Activated CD4-positive, alpha-beta T cell treated with anti-CD3 and anti-CD28 coated beads, Interleukin-2, amount 50 U/mL, for 1 hour (primary cell): Measurements from ENCODE around the gene BMPR1A.

Experiments used
- DNase-seq: peaks from one replicate; pipeline ENCODE4 v3.0.0-alpha.2; 2020

BMPR1A gene

GRCh38 chr10:86756511-86757112 lies at the start of gene BMPR1A:
Gene BMPR1A (plus strand): TSS chr10:86756619. CDS start chr10:86876019, 119,400 bp downstream.
- no peak for DNase-seq

GRCh38 chr10:86706977-86707376 lies 49.4 kb upstream of the BMPR1A start:
- no peak for DNase-seq

GRCh38 chr10:86707505-86707904 lies 48.9 kb upstream of the BMPR1A start:
- no peak for DNase-seq

DNA sequence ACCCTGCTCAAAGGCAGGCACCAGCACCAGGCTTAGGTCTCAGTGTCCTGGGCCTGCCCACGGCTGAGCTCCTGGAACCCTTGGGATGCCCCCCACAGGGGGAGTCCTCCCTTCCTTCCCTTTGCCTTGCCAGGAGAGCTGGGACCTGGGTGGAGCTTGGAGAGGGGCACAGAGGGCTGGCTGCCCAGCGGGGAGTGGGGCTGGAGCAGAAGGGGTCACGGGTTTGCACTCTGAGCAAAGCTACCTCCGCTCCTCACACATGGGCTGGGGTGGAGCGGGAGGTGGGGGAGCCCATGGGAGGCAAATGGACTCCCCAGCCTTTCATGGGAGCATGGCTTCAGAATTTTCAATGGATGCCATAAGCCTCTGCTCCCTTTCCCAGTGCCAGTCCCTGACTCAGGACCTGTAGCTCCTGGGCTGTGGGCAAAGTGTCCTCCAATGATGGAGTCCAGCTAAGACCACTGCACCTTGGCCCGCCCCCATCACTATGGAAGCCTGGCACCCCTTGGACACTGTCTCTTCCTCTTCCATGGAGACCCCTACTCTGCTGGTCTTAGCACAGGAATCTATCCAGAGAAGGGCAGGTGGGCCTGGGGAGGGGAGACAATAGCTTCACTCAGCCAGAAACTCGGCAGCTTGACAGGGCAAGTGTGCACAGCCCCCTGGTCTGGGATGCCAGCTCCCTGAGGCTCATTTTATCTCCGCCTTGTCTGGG lies 48.2 kb upstream of the BMPR1A start:
- no peak for DNase-seq

- DNase-seq: no peak
Observed at GRCh38 chr10:86708783-86709380, 47.5 kb upstream of the BMPR1A start.

- no peak for DNase-seq
Observed at GRCh38 chr10:86709396-86710185, 46.8 kb upstream of the BMPR1A start.

GRCh38 chr10:86710987-86711512 lies 45.4 kb upstream of the BMPR1A start:
- peak; percentile 79 for DNase-seq

DNA sequence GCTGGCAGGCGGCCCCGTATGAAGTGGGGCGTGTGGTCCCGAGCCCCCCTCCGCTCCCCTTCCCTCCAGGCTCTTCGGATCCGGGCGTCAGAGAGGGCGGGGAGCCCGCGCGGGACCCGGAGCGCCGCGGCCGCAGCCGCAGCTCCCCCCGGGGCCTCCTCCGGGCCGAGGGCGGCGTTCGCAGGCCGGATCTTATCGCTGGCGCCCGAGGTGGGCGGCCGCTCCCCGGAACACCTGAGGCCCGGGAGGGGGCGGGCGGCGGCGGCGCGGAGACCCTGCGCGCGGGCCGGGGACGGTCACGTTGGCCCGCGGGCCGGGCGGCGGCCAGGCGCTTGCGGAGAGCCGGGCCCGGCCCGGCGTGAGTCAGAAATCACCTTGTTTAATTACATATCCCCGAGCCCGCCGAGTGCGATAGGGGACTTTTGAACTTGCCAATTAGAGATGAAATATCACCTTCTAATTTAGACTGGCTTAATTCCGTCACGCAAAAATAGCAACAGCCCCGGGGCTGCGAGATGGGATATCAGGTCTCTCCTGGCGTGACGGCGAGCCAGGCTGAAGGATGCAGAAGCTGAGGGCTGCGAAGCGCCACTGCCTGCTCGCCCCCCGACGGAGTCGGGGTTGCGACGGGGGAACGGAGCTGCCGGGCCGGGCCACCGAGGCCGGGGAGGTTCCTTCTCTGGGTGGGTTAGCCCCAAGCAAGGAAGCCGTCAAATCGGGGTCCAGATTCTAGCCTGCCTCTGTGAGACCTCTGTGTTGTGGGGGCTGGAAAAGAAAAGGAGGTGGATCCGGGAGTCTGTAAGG lies 44.7 kb upstream of the BMPR1A start:
- DNase-seq: peak; percentile 43

DNA sequence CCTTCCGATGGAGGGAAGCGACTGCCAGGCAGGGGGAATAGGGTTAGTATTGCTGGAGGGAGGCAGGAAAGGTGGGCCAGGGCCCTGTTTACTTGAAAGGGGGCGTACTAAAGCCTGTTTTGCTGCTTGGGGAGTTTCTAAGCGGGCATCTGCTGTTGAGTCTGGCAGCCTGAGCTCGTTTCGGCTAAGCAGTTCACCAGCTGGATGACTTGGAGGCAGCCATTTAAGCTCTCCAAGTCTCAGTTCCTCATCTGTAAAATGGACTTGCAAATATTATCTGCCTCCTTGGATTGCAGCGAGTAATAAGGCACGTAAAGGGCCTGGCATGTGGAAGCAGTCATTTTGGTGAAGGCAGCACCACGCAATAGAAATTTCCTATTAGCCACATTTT lies 44.1 kb upstream of the BMPR1A start:
- no peak for DNase-seq

GRCh38 chr10:86715156-86715795 lies 41.1 kb upstream of the BMPR1A start:
- no peak for DNase-seq

GRCh38 chr10:86715836-86716235 lies 40.6 kb upstream of the BMPR1A start:
- DNase-seq: no peak

DNA sequence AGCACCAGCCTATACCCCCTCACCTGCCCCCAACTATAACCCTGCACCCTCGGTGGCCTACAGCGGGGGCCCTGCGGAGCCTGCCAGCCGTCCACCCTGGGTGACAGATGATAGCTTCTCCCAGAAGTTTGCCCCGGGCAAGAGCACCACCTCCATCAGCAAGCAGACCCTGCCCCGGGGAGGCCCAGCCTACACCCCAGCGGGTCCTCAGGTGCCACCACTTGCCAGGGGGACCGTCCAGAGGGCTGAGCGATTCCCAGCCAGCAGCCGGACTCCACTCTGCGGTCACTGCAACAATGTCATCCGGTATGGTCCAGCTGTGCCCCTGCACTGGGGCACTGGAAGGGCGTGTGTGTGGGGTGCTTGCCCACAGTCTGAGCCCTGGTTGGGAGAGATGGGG lies 40.0 kb upstream of the BMPR1A start:
- DNase-seq: no peak

- DNase-seq: no peak
Observed at GRCh38 chr10:86718556-86718955, 37.9 kb upstream of the BMPR1A start.

GRCh38 chr10:86721232-86721631 lies 35.2 kb upstream of the BMPR1A start:
- DNase-seq: no peak

DNA sequence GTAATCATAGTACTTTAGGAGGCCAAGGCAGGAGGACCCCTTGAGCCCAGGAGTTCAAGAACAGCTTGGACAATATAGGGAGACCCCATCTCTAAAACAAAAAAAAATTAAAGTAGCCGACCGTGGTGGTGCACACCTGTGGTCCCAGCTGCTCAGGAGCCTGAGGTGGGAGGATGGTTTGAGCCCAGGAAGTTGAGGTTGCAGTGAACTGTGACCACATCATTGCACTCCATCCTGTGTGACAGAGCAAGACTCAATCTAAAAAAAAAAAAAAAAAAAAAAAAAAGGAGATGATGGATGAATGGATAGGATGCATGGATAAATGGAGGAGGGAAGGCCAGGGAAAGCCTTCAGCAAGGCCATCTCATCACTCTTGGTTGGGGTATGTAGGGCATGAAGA lies 33.4 kb upstream of the BMPR1A start:
- no peak for DNase-seq

DNA sequence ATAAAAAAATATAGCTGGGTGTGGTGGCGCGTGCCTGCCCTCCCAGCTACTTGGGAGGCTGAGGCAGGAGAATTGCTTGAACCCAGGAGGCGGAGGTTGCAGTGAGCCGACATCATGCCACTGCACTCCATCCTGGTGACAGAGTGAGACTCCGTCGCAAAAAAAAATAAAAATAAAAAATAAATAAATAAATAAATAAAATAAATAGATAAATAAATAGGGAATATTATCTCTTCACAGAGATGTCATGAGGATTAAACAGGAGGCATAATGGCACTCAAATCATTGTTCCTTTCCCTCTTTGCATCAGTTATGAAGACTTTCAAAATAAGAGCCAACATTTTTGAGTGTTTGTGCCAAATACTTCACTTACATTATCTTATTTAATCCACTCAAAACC lies 32.0 kb upstream of the BMPR1A start:
- no peak for DNase-seq

- DNase-seq: no peak
Observed at GRCh38 chr10:86725980-86726676, 30.3 kb upstream of the BMPR1A start.

DNA sequence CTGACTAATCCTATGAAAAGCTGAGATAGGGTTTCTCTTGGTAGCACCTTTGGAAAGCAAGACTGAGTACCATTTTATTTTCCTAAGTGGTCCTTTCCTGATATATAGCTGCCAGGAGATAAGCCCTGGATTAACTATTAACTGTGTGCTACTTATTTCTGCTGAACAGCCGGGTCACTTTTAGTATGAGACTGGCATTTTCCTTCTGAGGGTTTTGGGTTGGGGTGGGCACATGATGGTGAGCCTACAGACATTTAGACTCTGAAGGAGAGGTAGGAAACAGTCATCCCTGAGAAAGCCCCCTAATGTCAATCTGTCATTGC lies 29.8 kb upstream of the BMPR1A start:
- DNase-seq: no peak

- no peak for DNase-seq
Observed at GRCh38 chr10:86727470-86727869, 28.9 kb upstream of the BMPR1A start.

DNA sequence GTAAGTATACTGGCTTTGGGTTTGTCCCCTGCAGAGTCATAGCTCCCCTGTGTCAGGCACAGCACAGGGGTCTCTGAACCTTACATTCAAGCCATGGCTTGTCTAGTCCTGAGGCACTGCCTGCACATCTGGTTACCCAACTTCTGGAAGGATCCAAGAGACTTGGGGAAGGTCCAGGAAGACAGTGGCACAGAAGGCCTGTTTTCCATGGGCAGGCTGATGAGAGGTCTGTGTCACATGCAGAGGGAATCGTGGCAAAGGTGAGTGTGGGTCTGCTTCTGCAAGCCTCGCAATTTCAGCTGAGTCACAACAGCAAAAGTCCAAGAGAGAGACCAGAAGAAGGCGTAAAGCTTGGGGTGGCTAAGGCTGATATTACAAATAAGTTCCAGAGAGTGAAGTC lies 28.4 kb upstream of the BMPR1A start:
- no peak for DNase-seq

DNA sequence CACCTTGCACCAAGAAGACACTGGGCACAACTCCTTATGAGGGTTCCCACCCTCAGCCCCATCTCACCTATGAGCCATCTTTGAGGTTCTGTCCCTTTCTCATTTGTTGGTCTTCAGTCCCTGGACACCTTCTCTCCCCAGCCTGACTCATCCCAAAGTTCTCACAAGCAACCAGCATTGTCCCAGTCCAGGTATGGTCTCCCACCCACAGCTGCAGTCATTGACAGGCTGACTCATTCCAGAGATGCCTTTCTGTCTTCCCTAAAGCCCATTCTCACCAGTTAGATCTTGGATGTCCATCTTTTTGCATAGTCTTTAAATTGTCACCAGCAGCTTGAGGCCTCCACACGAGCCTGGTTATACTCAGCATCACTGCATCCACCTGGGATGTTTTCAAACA lies 26.7 kb upstream of the BMPR1A start:
- DNase-seq: no peak

GRCh38 chr10:86730227-86730626 lies 26.2 kb upstream of the BMPR1A start:
- no peak for DNase-seq
